GM12878 (cell line): Measurements from ENCODE around the gene ALDH3B2. TPM values are rescaled to one million over a fixed set of nuclear protein-coding genes. Genes with fewer than 3 reads are reported as not detected.

Source experiments
- ATAC-seq: fragments of 200-7000 bp; cut with Tn5 transposase; 3 replicates; pipeline ENCODE4 v1.9.1; 2020; ENCODE audit warnings: mild to moderate bottlenecking, moderate library complexity
- BruUV-seq: library from RNA; stranded (reverse); fragments of 400-500 nt; replicated peaks from 2 replicates; lab custom pipeline; 2021; lab: Mats Ljungman, UMichigan
- CTCF ChIA-PET: fragments of 300-600 bp; sonication (Branson Sonifier 250); formaldehyde crosslinking; extraction: SDS; loops from one replicate; lab custom pipeline; 2021; ENCODE audit warnings: inconsistent platforms; lab: Yijun Ruan, JAX
- POLR2A ChIA-PET: fragments of 350-600 bp; formaldehyde crosslinking; extraction: SDS; loops from one replicate; lab custom pipeline; 2021; ENCODE audit warnings: inconsistent platforms; lab: Charles Lee
- RAD21 ChIA-PET: fragments of 300-600 bp; sonication (Branson Sonifier 250); formaldehyde crosslinking; loops from one replicate; lab custom pipeline; 2023; ENCODE audit warnings: antibody characterized with exemption; ENCODE audit not compliant: unreplicated experiment; lab: Charles Lee
- SMC1A ChIA-PET: fragments of 300-600 bp; sonication (Branson Sonifier 250); formaldehyde crosslinking; loops from one replicate; lab custom pipeline; 2023; ENCODE audit not compliant: unreplicated experiment, uncharacterized antibody; lab: Charles Lee
- DNase-seq: peaks from one replicate; pipeline ENCODE4 v3.0.0-alpha.2; 2011; ENCODE audit warnings: low read depth, low spot score
- FAIRE-seq: peaks from 3 replicates; lab custom pipeline; 2011; peaks lifted over from hg19 to GRCh38; lab: Jason Lieb, UNC
- H2AFZ ChIP-seq: 2 replicates; pipeline ENCODE4 v1.6.0; 2011; ENCODE audit warnings: low read depth, low read length, control low read depth; ENCODE audit not compliant: control insufficient read depth
- H3K27ac ChIP-seq: 2 replicates; pipeline ENCODE4 v1.5.1; 2011; ENCODE audit warnings: control low read depth; ENCODE audit not compliant: control insufficient read depth, insufficient read depth
- H3K27me3 ChIP-seq, 2 experiments: replicated peaks in 1 of 2; 2 replicates each; pipeline versions ENCODE4 v1.6.0 to v1.6.1; 2011; ENCODE audit warnings: low read length in 1 of 2; ENCODE audit not compliant: control insufficient read depth in 2 of 2, insufficient read depth in 2 of 2
- H3K36me3 ChIP-seq, 2 experiments: 2 replicates each; pipeline ENCODE4 v1.5.1; 2011; ENCODE audit warnings: low read length in 1 of 2; ENCODE audit not compliant: control insufficient read depth in 2 of 2, insufficient read depth in 2 of 2
- H3K4me1 ChIP-seq: 2 replicates; pipeline ENCODE4 v1.6.1; 2011; ENCODE audit warnings: mild to moderate bottlenecking, low read length, moderate library complexity, mixed read lengths; ENCODE audit not compliant: control insufficient read depth, insufficient read depth
- H3K4me2 ChIP-seq: 2 replicates; pipeline ENCODE4 v1.6.0; 2011; ENCODE audit warnings: control low read depth; ENCODE audit not compliant: control insufficient read depth, insufficient read depth
- H3K4me3 ChIP-seq: fragments of 200-600 bp; sonication (generic); 2 replicates; pipeline ENCODE4 v1.5.1; 2016
- H3K79me2 ChIP-seq: 2 replicates; pipeline ENCODE4 v1.6.0; 2011; ENCODE audit warnings: low read length; ENCODE audit not compliant: control insufficient read depth, insufficient read depth
- H3K9ac ChIP-seq: 2 replicates; pipeline ENCODE4 v1.8.0; 2011; ENCODE audit warnings: low read length, control low read depth, mixed read lengths; ENCODE audit not compliant: control insufficient read depth, insufficient read depth
- H3K9me3 ChIP-seq: replicated peaks from 3 replicates; pipeline ENCODE4 v1.5.1; 2011; ENCODE audit warnings: mild to moderate bottlenecking, low read length; ENCODE audit not compliant: control insufficient read depth, insufficient read depth
- H4K20me1 ChIP-seq: 2 replicates; pipeline ENCODE4 v1.6.0; 2011; ENCODE audit not compliant: control insufficient read depth, insufficient read depth
- CEBPZ ChIP-seq: fragments of 150-350 bp; IDR thresholded peaks from 2 replicates; pipeline ENCODE4 v1.6.1; 2016; ENCODE audit warnings: low read depth, low read length
- EED ChIP-seq: sonication (generic); IDR thresholded peaks from 2 replicates; pipeline ENCODE4 v1.6.1; 2016; ENCODE audit warnings: antibody characterized with exemption, low read depth
- HSF1 ChIP-seq: fragments of 150-350 bp; IDR thresholded peaks from 2 replicates; pipeline ENCODE4 v1.6.1; 2014; ENCODE audit warnings: mild to moderate bottlenecking, low read depth, low read length
- PKNOX1 ChIP-seq: fragments of 450-650 bp; IDR thresholded peaks from 2 replicates; pipeline ENCODE4 v1.6.1; 2016; ENCODE audit warnings: mild to moderate bottlenecking
- RFX5 ChIP-seq: IDR thresholded peaks from 2 replicates; pipeline ENCODE4 v1.6.1; 2011; ENCODE audit warnings: low read depth, low read length, improper control_type of control experiment
- SMAD5 ChIP-seq: IDR thresholded peaks from 2 replicates; pipeline ENCODE4 v1.6.1; 2016; ENCODE audit warnings: antibody characterized with exemption, low read depth
- WGBS: methylation state at CpG from one replicate; pipeline ENCODE4 v1.1.6; 2016; ENCODE audit warnings: low lambda C conversion rate; ENCODE audit not compliant: insufficient replicate concordance, insufficient coverage; ENCODE audit errors: missing lambda C conversion rate; 5-methylcytosine and 5-hydroxymethylcytosine counted together
- in situ Hi-C: fragments of 300-500 bp; cut with MboI; formaldehyde crosslinking; loops from 9 replicates; pipeline ENCODE4 v1.14.3; 2018; ENCODE audit warnings: mixed read lengths
- intact Hi-C: fragments of 100-400 bp; cut with micrococcal nuclease; formaldehyde crosslinking; loops from one replicate; pipeline ENCODE4 v1.14.2; 2022; ENCODE audit not compliant: unreplicated experiment
- polyA plus RNA-seq, 11 experiments: library from polyadenylated mRNA; depleted of rRNA in 4 of 11; unstranded in 6 of 11; stranded (reverse) in 5 of 11; fragments of >200 nt; fragmentation: Nextera tagmentation in 4 of 11; fragmentation: Illumina TruSeq in 1 of 11; extraction: Ambion mirVana in 4 of 11; extraction: Trizol in 1 of 11; gene quantifications; 1 replicate in 1 of 11; 2 replicates in 10 of 11; pipeline versions ENCODE4 v1.2.1 to v1.2.3, GENCODE V29; 2011 to 2016; ENCODE audit warnings: inconsistent platforms in 2 of 11, missing spikeins in 2 of 11, low read depth in 1 of 11
- total RNA-seq, 4 experiments: library from RNA; depleted of rRNA in 3 of 4; stranded (reverse); fragments of >200 nt in 3 of 4; fragmentation: Illumina TruSeq in 1 of 4; extraction: Trizol in 1 of 4; gene quantifications; 2 replicates each; pipeline versions ENCODE4 v1.2.1 to v1.2.3, GENCODE V29; 2013 to 2021

Gene ALDH3B2
- total and polyA plus RNA-seq, 10 of the 15 experiments (the other 5 are each of a cell fraction or from before 2014, with no cell fraction given) = 0.09 to 0.17 TPM; not detected in 8

- TF ChIP-seq CEBPZ (no peak), RFX5 (no peak)
These were observed 47.0 kb downstream of the ALDH3B2 start (continued) for GRCh38 chr11:67627441-67627811.

GRCh38 chr11:67626970-67627369 is 47.5 kb downstream of the ALDH3B2 start:
- Histone ChIP-seq H3K4me3 (no peak overlapping the region), H4K20me1 (no peaks in the 10 kb centered on the region), H3K36me3 (no peaks in the 10 kb centered on the region), H3K4me1 (peaks cover 15% of the 10 kb centered on the region), H2AFZ (no peak overlapping the region), H3K79me2 (no peaks in the 10 kb centered on the region), H3K27me3 (no peaks in the 10 kb centered on the region), H3K9me3 (no peaks in the 10 kb centered on the region), H3K27ac (no peak overlapping the region), H3K4me2 (no peak overlapping the region), H3K9ac (no peak overlapping the region)
- ATAC-seq (no peak), DNase-seq (no peak), FAIRE-seq (no peak)
- CTCF ChIA-PET = interaction anchor here (4.5 to 6.4 kb wide), 5 partner anchors 12 to 53 kb away, joined by 35 to 71 read pairs (median 52); partner anchors contain the start of genes ACY3 and GSTP1
- POLR2A ChIA-PET = interaction anchor here (0.7 to 2.7 kb wide), 3 partner anchors 9 to 42 kb away, joined by 3 to 14 read pairs (median 5); no protein-coding TSS in a partner anchor
- RAD21 ChIA-PET = interaction anchor here (0.9 to 5.1 kb wide), 3 partner anchors 24 to 49 kb away, joined by 3 to 25 read pairs (median 4); partner anchors contain the start of genes ACY3 and GSTP1
- WGBS = 92% methylated on average over 10 of the region's 10 CpGs
- in situ Hi-C loops (no loop called here), intact Hi-C loops (no loop called here)
- SMC1A ChIA-PET = interaction anchor here (1.1 to 6.4 kb wide), 3 partner anchors 9 to 45 kb away, joined by 3 to 52 read pairs (median 3); no protein-coding TSS in a partner anchor
- no TSS peak for BruUV-seq
- TF ChIP-seq HSF1 = no peak
- no peak for TF ChIP-seq EED
- no peak for TF ChIP-seq PKNOX1
- no peak for TF ChIP-seq SMAD5
